Panc1 (cell line): ENCODE measurements around the gene SEMA4A. TPM values are rescaled to one million over a fixed set of nuclear protein-coding genes. Genes with fewer than 3 reads are reported as not detected.
A peak's percentile ranks its signal among the peaks of the same experiment; 100 is the strongest.

Experiments
- ATAC-seq: fragments of 200-7000 bp; cut with Tn5 transposase; 2 replicates; pipeline ENCODE4 v1.9.1; 2020; ENCODE audit warnings: mild to moderate bottlenecking, moderate library complexity
- BruUV-seq: library from RNA; stranded (reverse); fragments of 400-500 nt; replicated peaks from 2 replicates; lab custom pipeline; 2021; lab: Mats Ljungman, UMichigan
- CTCF ChIA-PET: fragments of 300-600 bp; sonication (Branson Sonifier 250); formaldehyde crosslinking; loops from one replicate; lab custom pipeline; 2022; ENCODE audit warnings: antibody characterized with exemption; lab: Charles Lee
- POLR2A ChIA-PET: fragments of 300-600 bp; sonication (Branson Sonifier 250); formaldehyde crosslinking; loops from one replicate; lab custom pipeline; 2022; ENCODE audit warnings: antibody characterized with exemption; lab: Charles Lee
- DNase-seq: peaks from one replicate; pipeline ENCODE4 v3.0.0-alpha.2; 2010; ENCODE audit warnings: low read depth, low spot score
- H3K27ac ChIP-seq: 2 replicates; pipeline ENCODE4 v1.5.1; 2011; ENCODE audit warnings: mild to moderate bottlenecking, low read length, inconsistent platforms
- H3K27me3 ChIP-seq: fragments of 200-500 bp; sonication (Bioruptor generic); 2 replicates; pipeline ENCODE4 v1.6.0; 2014; ENCODE audit warnings: low read length, inconsistent platforms; ENCODE audit not compliant: control insufficient read depth, insufficient read depth
- H3K36me3 ChIP-seq: fragments of 200-500 bp; sonication (Bioruptor generic); 2 replicates; pipeline ENCODE4 v1.5.1; 2014; ENCODE audit warnings: inconsistent platforms, mild to moderate bottlenecking, low read length, moderate library complexity; ENCODE audit not compliant: control insufficient read depth, insufficient read depth
- H3K4me1 ChIP-seq: 2 replicates; pipeline ENCODE4 v1.5.1; 2011; ENCODE audit warnings: inconsistent platforms, mild to moderate bottlenecking, low read length, moderate library complexity; ENCODE audit not compliant: control insufficient read depth, insufficient read depth
- H3K4me3 ChIP-seq, 2 experiments: 2 replicates each; pipeline ENCODE4 v1.5.1; 2011 to 2012; ENCODE audit warnings: low read depth in 2 of 2, low read length in 2 of 2, mild to moderate bottlenecking in 2 of 2, inconsistent platforms in 1 of 2, moderate library complexity in 1 of 2
- H3K9me3 ChIP-seq: fragments of 200-500 bp; sonication (Bioruptor generic); 2 replicates; pipeline ENCODE4 v1.5.1; 2014; ENCODE audit warnings: low read depth, mild to moderate bottlenecking, inconsistent platforms, low read length, moderate library complexity; ENCODE audit not compliant: control insufficient read depth, insufficient read depth
- POLR2AphosphoS5 ChIP-seq: IDR thresholded peaks from 2 replicates; pipeline ENCODE4 v1.6.1; 2012; ENCODE audit warnings: mild to moderate bottlenecking, low read depth, low read length, moderate library complexity
- in situ Hi-C: cut with HindIII; loops from 2 replicates; pipeline ENCODE4 v1.10.0; 2016; ENCODE audit warnings: low sequenced_read_pairs, low pct_unique_long_range_greater_than_20kb
- intact Hi-C: fragments of 100-400 bp; cut with micrococcal nuclease; formaldehyde crosslinking; loops from one replicate; pipeline ENCODE4 v1.10.0; 2022; ENCODE audit not compliant: unreplicated experiment
- total RNA-seq: library from RNA; stranded (reverse); gene quantifications from one replicate; pipeline ENCODE4 v1.2.1, GENCODE V29; 2021; ENCODE audit not compliant: unreplicated experiment
- TF ChIP-seq, protein P1 (sequence below), 2 experiments: IDR thresholded peaks; 2 replicates each; pipeline ENCODE4 v1.6.1; 2011 to 2012; ENCODE audit warnings: low read depth in 2 of 2, control low read depth in 1 of 2, low read length in 1 of 2, mild to moderate bottlenecking in 1 of 2, moderate library complexity in 1 of 2; ENCODE audit not compliant: insufficient read depth in 1 of 2
- TF ChIP-seq, protein P2 (sequence below): fragments of 450-650 bp; IDR thresholded peaks from 2 replicates; pipeline ENCODE4 v1.5.1; 2017; ENCODE audit warnings: mild to moderate bottlenecking

The SEMA4A gene
- total RNA-seq, 1 experiment from 2014 or later: 0.21 TPM

DNA sequence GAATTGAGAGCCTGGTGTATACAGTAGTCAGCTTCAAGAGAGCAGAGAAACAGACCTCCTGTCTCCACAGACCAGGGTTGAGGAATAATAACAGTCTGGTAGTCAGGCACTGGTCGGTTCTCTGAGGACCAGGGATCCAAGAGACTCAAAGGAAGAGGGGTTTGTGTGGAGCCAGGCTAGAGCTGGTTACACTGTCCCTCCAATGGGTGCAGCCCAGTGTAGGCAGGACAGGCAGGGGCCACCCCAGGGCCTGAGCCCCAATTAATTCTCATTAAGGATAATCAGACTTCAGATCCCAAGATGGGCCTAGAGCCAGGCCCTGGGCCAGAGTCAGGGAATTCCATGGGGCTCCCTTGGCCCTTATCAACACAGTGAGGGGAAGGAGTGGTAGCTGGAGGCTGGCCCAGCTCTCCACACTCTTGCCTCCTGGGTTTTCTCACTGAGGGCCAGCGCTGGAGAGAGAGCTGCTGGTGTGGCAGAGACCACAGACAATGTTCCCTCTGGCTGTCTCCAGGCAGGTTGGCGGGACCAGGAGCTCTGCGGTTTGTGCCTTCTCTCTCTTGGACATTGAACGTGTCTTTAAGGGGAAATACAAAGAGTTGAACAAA lies 9.1 kb downstream of the SEMA4A start:
- Histone ChIP-seq H3K9me3 (no peaks in the 10 kb centered on the region), H3K36me3 (no peaks in the 10 kb centered on the region), H3K4me3 (no peak overlapping the region), H3K27me3 (no peaks in the 10 kb centered on the region), H3K4me1 (no peaks in the 10 kb centered on the region), H3K27ac (no peak overlapping the region)
- in situ Hi-C loops: no loop called here
- DNase-seq (no peak), ATAC-seq (peak; percentile 26; the same call in 1 of the 2 replicates)
- POLR2A ChIA-PET: no interaction called here
- no TSS peak for BruUV-seq
- intact Hi-C loops: loop anchor here (2.0 kb wide), 1 partner anchor 48 kb away; the partner anchor contains the start of gene LMNA
- TF ChIP-seq, protein P1, sequence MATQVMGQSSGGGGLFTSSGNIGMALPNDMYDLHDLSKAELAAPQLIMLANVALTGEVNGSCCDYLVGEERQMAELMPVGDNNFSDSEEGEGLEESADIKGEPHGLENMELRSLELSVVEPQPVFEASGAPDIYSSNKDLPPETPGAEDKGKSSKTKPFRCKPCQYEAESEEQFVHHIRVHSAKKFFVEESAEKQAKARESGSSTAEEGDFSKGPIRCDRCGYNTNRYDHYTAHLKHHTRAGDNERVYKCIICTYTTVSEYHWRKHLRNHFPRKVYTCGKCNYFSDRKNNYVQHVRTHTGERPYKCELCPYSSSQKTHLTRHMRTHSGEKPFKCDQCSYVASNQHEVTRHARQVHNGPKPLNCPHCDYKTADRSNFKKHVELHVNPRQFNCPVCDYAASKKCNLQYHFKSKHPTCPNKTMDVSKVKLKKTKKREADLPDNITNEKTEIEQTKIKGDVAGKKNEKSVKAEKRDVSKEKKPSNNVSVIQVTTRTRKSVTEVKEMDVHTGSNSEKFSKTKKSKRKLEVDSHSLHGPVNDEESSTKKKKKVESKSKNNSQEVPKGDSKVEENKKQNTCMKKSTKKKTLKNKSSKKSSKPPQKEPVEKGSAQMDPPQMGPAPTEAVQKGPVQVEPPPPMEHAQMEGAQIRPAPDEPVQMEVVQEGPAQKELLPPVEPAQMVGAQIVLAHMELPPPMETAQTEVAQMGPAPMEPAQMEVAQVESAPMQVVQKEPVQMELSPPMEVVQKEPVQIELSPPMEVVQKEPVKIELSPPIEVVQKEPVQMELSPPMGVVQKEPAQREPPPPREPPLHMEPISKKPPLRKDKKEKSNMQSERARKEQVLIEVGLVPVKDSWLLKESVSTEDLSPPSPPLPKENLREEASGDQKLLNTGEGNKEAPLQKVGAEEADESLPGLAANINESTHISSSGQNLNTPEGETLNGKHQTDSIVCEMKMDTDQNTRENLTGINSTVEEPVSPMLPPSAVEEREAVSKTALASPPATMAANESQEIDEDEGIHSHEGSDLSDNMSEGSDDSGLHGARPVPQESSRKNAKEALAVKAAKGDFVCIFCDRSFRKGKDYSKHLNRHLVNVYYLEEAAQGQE (IDR thresholded peaks at IDR 0.05; ENCODE audit: insufficient read depth in 1 of 2, low read depth in 2 of 2, low read length in 1 of 2): no peak
- TF ChIP-seq, protein P2, sequence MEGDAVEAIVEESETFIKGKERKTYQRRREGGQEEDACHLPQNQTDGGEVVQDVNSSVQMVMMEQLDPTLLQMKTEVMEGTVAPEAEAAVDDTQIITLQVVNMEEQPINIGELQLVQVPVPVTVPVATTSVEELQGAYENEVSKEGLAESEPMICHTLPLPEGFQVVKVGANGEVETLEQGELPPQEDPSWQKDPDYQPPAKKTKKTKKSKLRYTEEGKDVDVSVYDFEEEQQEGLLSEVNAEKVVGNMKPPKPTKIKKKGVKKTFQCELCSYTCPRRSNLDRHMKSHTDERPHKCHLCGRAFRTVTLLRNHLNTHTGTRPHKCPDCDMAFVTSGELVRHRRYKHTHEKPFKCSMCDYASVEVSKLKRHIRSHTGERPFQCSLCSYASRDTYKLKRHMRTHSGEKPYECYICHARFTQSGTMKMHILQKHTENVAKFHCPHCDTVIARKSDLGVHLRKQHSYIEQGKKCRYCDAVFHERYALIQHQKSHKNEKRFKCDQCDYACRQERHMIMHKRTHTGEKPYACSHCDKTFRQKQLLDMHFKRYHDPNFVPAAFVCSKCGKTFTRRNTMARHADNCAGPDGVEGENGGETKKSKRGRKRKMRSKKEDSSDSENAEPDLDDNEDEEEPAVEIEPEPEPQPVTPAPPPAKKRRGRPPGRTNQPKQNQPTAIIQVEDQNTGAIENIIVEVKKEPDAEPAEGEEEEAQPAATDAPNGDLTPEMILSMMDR: no peak
- CTCF ChIA-PET: interaction anchor here (0.7 kb wide), 1 partner anchor 34 kb away, joined by 3 read pairs; no protein-coding TSS in a partner anchor

DNA sequence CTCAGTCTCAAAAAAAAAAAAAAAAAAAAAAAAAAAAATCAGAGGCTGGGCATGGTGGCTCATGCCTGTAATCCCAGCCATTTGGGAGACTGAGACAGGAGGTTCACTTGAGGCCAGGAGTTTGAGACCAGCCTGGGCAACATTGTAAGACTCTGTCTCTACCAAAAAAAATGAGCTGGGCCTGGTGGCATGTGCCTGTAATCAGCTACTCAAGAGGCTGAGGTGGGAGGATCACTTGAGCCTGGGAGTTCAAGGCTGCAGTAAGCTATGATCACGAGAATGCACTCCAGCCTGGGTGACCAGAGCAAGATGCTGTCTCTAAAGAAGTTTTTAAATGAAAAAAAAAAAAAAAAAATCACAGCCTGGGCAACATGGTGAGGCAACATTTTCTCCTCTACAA lies 10.3 kb downstream of the SEMA4A start:
- no peak overlapping the region for H3K4me3 ChIP-seq
- ChIA-PET POLR2A (interaction anchor here (0.7 to 1.1 kb wide), 3 partner anchors 10 to 497 kb away, joined by 3 to 12 read pairs (median 5); no protein-coding TSS in a partner anchor), CTCF (no interaction called here)
- H3K27ac ChIP-seq: no peak overlapping the region
- DNase-seq (no peak), ATAC-seq (no peak)
- BruUV-seq: no TSS peak
- no peaks in the 10 kb centered on the region for H3K36me3 ChIP-seq
- intact Hi-C loops (loop anchor here (2.0 kb wide), 1 partner anchor 49 kb away; the partner anchor contains the start of gene LMNA), in situ Hi-C loops (no loop called here)
- TF ChIP-seq, protein P1 (IDR thresholded peaks at IDR 0.05; ENCODE audit: insufficient read depth in 1 of 2, low read depth in 2 of 2, low read length in 1 of 2): no peak
- TF ChIP-seq POLR2AphosphoS5: no peak
- H3K9me3 ChIP-seq: no peaks in the 10 kb centered on the region
- no peaks in the 10 kb centered on the region for H3K4me1 ChIP-seq
- no peaks in the 10 kb centered on the region for H3K27me3 ChIP-seq
